Purkinje cell (primary cell): ENCODE results near the gene ZNF511. TPM values are rescaled to one million over a fixed set of nuclear protein-coding genes. Genes with fewer than 3 reads are reported as not detected.

Source experiments
- polyA plus RNA-seq: library from polyadenylated mRNA; unstranded; fragments of >200 nt; fragmentation: Nextera tagmentation; gene quantifications from 2 replicates; pipeline ENCODE4 v1.2.1, GENCODE V29; 2014

The ZNF511 gene
- polyA plus RNA-seq = 9.9 and 13.8 TPM in 2 replicates

GRCh38 chr10:133308421-133309099 is at the start of gene ZNF511, which contains the start of gene TUBGCP2:
Gene ZNF511, plus strand, starts transcription at chr10:133308914. Its CDS starts 30 bp downstream, at chr10:133308944.
Gene TUBGCP2, minus strand, starts transcription at chr10:133308872. Its CDS starts 5,931 bp downstream, at chr10:133302941.

GRCh38 chr10:133276435-133277201 is 32.1 kb upstream of the ZNF511 start, which contains the start of gene ADAM8:
Gene ADAM8, minus strand, starts transcription at chr10:133276868. Its CDS starts 51 bp downstream, at chr10:133276817.

GRCh38 chr10:133336577-133337369 is 28.1 kb downstream of the ZNF511 start, which contains the start of gene CALY:
Gene CALY, minus strand, starts transcription at chr10:133336896. Its CDS starts 7,907 bp downstream, at chr10:133328989.

GRCh38 chr10:133357285-133358161 is 48.8 kb downstream of the ZNF511 start, which contains the start of gene FUOM:
Gene FUOM, minus strand, starts transcription at chr10:133358019. Its CDS starts 12 bp downstream, at chr10:133358007.

Other genes starting within 250 kb of the ZNF511 start
- 5.6 TPM in 1 of 2 replicates, not detected in the other for gene ADGRA1, start 221.0 kb upstream of the ZNF511 start, polyA plus RNA-seq
- 0.19 and 0.52 TPM in 2 replicates for gene KNDC1, start 148.7 kb upstream of the ZNF511 start, polyA plus RNA-seq
- not detected in 2 replicates for gene UTF1, start 78.7 kb upstream of the ZNF511 start, polyA plus RNA-seq
- not detected in 2 replicates for gene VENTX, start 71.1 kb upstream of the ZNF511 start, polyA plus RNA-seq
- 0.11 TPM in 1 of 2 replicates, not detected in the other for gene ADAM8, start 32.0 kb upstream of the ZNF511 start, polyA plus RNA-seq
- gene TUBGCP2, start within 50 bp of the ZNF511 start, polyA plus RNA-seq = 31.8 and 40.5 TPM in 2 replicates
- 5.7 and 13.9 TPM in 2 replicates for gene CALY, start 28.0 kb downstream of the ZNF511 start, polyA plus RNA-seq
- not detected in 2 replicates for gene PRAP1, start 38.5 kb downstream of the ZNF511 start, polyA plus RNA-seq
- 2.3 TPM in 1 of 2 replicates, not detected in the other for gene FUOM, start 49.1 kb downstream of the ZNF511 start, polyA plus RNA-seq
- gene ECHS1, start 64.4 kb downstream of the ZNF511 start, polyA plus RNA-seq = 107 and 126 TPM in 2 replicates
- gene PAOX, start 70.3 kb downstream of the ZNF511 start, polyA plus RNA-seq = 0.81 and 5.3 TPM in 2 replicates
- gene MTG1, start 85.2 kb downstream of the ZNF511 start, polyA plus RNA-seq = 8.0 and 17.7 TPM in 2 replicates
- gene SPRN, start 115.7 kb downstream of the ZNF511 start, polyA plus RNA-seq = 0.51 and 0.73 TPM in 2 replicates
- gene SCART1, start 145.0 kb downstream of the ZNF511 start, polyA plus RNA-seq = 0.67 and 0.71 TPM in 2 replicates
- gene CYP2E1, start 218.4 kb downstream of the ZNF511 start, polyA plus RNA-seq = 22.2 and 23.8 TPM in 2 replicates